K562 (cell line): Measurements from ENCODE around the gene TEX54. TPM values are rescaled to one million over a fixed set of nuclear protein-coding genes. Genes with fewer than 3 reads are reported as not detected.
A peak's percentile ranks its signal among the peaks of the same experiment; 100 is the strongest.

Experiments
- AFF1 ChIP-seq, 2 experiments: fragments of 450-650 bp; IDR thresholded peaks; 2 replicates each; pipeline ENCODE4 v1.6.1; 2018; ENCODE audit warnings: mild to moderate bottlenecking in 2 of 2, low read depth in 1 of 2; ENCODE audit not compliant: partially characterized antibody in 2 of 2
- E2F1 ChIP-seq: sonication (generic); formaldehyde crosslinking; IDR thresholded peaks from 2 replicates; pipeline ENCODE4 v1.8.1; 2023; ENCODE audit warnings: mild to moderate bottlenecking, missing genetic modification reagents, moderate library complexity
- HDAC1 ChIP-seq, 2 experiments: fragments of 450-650 bp; IDR thresholded peaks; 2 replicates each; pipeline ENCODE4 v1.6.1; 2016 to 2017; ENCODE audit warnings: inconsistent platforms in 1 of 2, mild to moderate bottlenecking in 1 of 2, moderate library complexity in 1 of 2
- KDM5B ChIP-seq: fragments of 200-600 bp; sonication (generic); IDR thresholded peaks from 2 replicates; pipeline ENCODE4 v1.6.1; 2012; ENCODE audit warnings: low read depth, mild to moderate bottlenecking, moderate library complexity, low read length, control low read depth, inconsistent platforms; ENCODE audit not compliant: insufficient replicate concordance
- NCOA4 ChIP-seq: fragments of 450-650 bp; IDR thresholded peaks from 2 replicates; pipeline ENCODE4 v1.6.1; 2018; ENCODE audit warnings: mild to moderate bottlenecking; ENCODE audit not compliant: partially characterized antibody
- NR2C1 ChIP-seq, 2 experiments: fragments of 450-650 bp; IDR thresholded peaks; 2 replicates each; pipeline ENCODE4 v1.6.1; 2017; ENCODE audit warnings: mild to moderate bottlenecking in 2 of 2, antibody characterized with exemption in 1 of 2, inconsistent platforms in 1 of 2, missing compliant biosample characterization in 1 of 2, missing genetic modification characterization in 1 of 2
- PCBP2 ChIP-seq: fragments of 200-400 bp; formaldehyde crosslinking; IDR thresholded peaks from 2 replicates; pipeline ENCODE4 v1.6.1; 2018; ENCODE audit warnings: low read length, low read depth, mild to moderate bottlenecking, moderate library complexity; ENCODE audit not compliant: poor library complexity, severe bottlenecking
- PRMT5 ChIP-seq: sonication (generic); formaldehyde crosslinking; IDR thresholded peaks from 2 replicates; pipeline ENCODE4 v1.5.0; 2020; ENCODE audit warnings: missing genetic modification reagents
- RFX7 ChIP-seq: fragments of 250-450 bp; sonication (Bioruptor Pico); IDR thresholded peaks from 2 replicates; pipeline ENCODE4 v1.5.1; 2021; ENCODE audit warnings: mild to moderate bottlenecking
- STAG1 ChIP-seq: sonication (generic); formaldehyde crosslinking; IDR thresholded peaks from 2 replicates; pipeline ENCODE4 v1.5.0; 2020; ENCODE audit warnings: missing genetic modification reagents, borderline replicate concordance
- SUPT5H ChIP-seq: fragments of 450-650 bp; IDR thresholded peaks from 2 replicates; pipeline ENCODE4 v1.6.1; 2016
- TRIM25 ChIP-seq: fragments of 450-650 bp; IDR thresholded peaks from 2 replicates; pipeline ENCODE4 v1.7.0; 2016; ENCODE audit warnings: borderline replicate concordance
- ZBED1 ChIP-seq: IDR thresholded peaks from 2 replicates; pipeline ENCODE4 v1.6.1; 2014
- ZNF592 ChIP-seq: fragments of 450-650 bp; IDR thresholded peaks from 2 replicates; pipeline ENCODE4 v1.6.1; 2017; ENCODE audit warnings: antibody characterized with exemption, mild to moderate bottlenecking
- ZSCAN29 ChIP-seq: fragments of 450-650 bp; IDR thresholded peaks from 2 replicates; pipeline ENCODE4 v1.6.1; 2017
- polyA plus RNA-seq, 8 experiments: library from polyadenylated mRNA; depleted of rRNA in 4 of 8; stranded (reverse) in 5 of 8; unstranded in 3 of 8; fragments of >200 nt; fragmentation: Nextera tagmentation in 2 of 8; fragmentation: Illumina TruSeq in 1 of 8; extraction: Ambion mirVana in 2 of 8; extraction: Trizol in 1 of 8; gene quantifications; 2 replicates each; pipeline versions ENCODE4 v1.2.1 to v1.2.3, GENCODE V29; 2011 to 2014; ENCODE audit warnings: inconsistent platforms in 1 of 8, missing spikeins in 1 of 8
- total RNA-seq, 7 experiments: library from RNA; depleted of rRNA in 6 of 7; stranded (reverse); fragments of >200 nt in 6 of 7; fragmentation: Illumina TruSeq in 2 of 7; extraction: Trizol in 2 of 7; gene quantifications; 2 replicates each; pipeline versions ENCODE4 v1.2.1 to v1.2.3, GENCODE V29; 2011 to 2021; ENCODE audit warnings: low replicate concordance in 1 of 7

Gene TEX54
- total and polyA plus RNA-seq, 9 of the 15 experiments (the other 6 are each of a cell fraction or from before 2014, with no cell fraction given), result not detected

GRCh38 chr11:62842171-62842741 is 9.6 kb upstream of the TEX54 start (continued):
- TF ChIP-seq TRIM25 (no peak), ZNF592 (peak; percentile 45), KDM5B (no peak), NCOA4 (no peak), NR2C1 (IDR thresholded peaks at IDR 0.05) (no peak), NR2C1 (tag; IDR thresholded peaks at IDR 0.05) (no peak), AFF1 (IDR thresholded peaks at IDR 0.05; ENCODE audit: low read depth in 1 of 2, partially characterized antibody in 2 of 2) (no peak), STAG1 (CRISPR knock-in tag) (no peak), ZBED1 (no peak), RFX7 (no peak), E2F1 (CRISPR knock-in tag) (no peak), PRMT5 (CRISPR knock-in tag) (no peak), HDAC1 (IDR thresholded peaks at IDR 0.05) (no peak), SUPT5H (no peak), ZSCAN29 (0 out of 2 replicates have a peak, but pooled peaks have one; percentile 26), PCBP2 (no peak)
